T-helper 2 cell treated with Interferon-gamma antibody and Interleukin-4, amounts not matched to agents 5 μg/mL and 100 μg/mL, for 36 hours (primary cell): ENCODE measurements around the gene GPR62.
A peak's percentile ranks its signal among the peaks of the same experiment; 100 is the strongest.

Experiments
- DNase-seq: peaks from one replicate; pipeline ENCODE4 v3.0.0; 2021; ENCODE audit warnings: low spot score
- H3K27ac Mint-ChIP-seq: one replicate; pipeline ENCODE4 v1.8.0; 2021; ENCODE audit warnings: mild to moderate bottlenecking, mixed read lengths
- H3K27me3 Mint-ChIP-seq: one replicate; pipeline ENCODE4 v1.8.0; 2021; ENCODE audit warnings: low read depth, mixed read lengths
- H3K36me3 Mint-ChIP-seq: one replicate; pipeline ENCODE4 v1.8.0; 2021; ENCODE audit warnings: low read depth, mixed read lengths
- H3K4me1 Mint-ChIP-seq: one replicate; pipeline ENCODE4 v1.8.0; 2021; ENCODE audit warnings: low read depth, mixed read lengths
- H3K4me3 Mint-ChIP-seq: one replicate; pipeline ENCODE4 v1.8.0; 2022; ENCODE audit warnings: mild to moderate bottlenecking, moderate library complexity, mixed read lengths
- H3K9me3 Mint-ChIP-seq: one replicate; pipeline ENCODE4 v1.8.0; 2021; ENCODE audit warnings: mixed read lengths

The GPR62 gene

DNA sequence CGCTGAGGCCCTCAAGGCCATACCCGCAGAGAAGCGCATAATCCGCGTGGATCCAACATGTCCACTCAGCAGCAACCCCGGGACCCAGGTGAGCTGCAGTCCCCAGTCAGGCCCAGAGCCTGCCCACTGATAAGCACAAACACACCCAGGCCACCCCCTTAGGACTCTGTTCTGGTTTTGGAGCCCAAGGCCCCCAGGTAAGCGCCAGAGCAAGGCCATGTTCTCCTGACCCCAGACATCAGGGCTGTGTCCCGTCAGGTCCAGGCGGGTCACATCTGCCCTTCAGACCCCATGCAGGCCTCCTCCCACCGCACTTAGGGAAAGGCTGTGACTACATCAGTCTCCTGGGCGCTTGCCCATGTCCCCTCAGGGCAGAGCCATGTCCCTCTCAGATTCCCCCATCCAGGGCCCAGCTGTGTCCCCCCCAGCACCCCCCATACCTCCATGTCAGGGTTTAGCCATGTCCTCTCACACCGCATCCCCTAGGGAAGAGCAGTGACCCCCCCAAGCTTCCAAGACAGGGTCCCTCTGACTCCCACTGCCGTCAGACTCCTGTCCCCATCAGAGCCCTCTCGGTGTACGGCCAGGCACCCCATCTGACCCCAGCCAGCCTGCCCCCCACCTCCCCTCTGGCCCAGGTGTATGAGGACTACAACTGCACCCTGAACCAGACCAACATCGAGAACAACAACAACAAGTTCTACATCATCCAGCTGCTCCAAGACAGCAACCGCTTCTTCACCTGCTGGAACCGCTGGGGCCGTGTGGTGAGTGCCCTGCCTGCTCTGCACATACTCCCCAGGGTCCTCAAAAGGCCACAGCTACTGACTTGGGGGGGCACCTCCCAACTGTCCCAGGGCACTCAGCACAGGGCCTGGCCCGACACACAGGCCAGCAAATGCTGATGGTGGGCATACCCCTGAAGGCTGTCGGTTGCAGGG lies 11.5 kb upstream of the GPR62 start:
- peaks cover 20% of the 10 kb centered on the region for H3K4me1 Mint-ChIP-seq
- no peak for DNase-seq
- H3K27me3 Mint-ChIP-seq, result no peaks in the 10 kb centered on the region
- H3K4me3 Mint-ChIP-seq, result no peak overlapping the region
- H3K9me3 Mint-ChIP-seq, result no peaks in the 10 kb centered on the region
- peak overlapping the region; percentile 88 for H3K27ac Mint-ChIP-seq
- H3K36me3 Mint-ChIP-seq, result peaks cover 6% of the 10 kb centered on the region

DNA sequence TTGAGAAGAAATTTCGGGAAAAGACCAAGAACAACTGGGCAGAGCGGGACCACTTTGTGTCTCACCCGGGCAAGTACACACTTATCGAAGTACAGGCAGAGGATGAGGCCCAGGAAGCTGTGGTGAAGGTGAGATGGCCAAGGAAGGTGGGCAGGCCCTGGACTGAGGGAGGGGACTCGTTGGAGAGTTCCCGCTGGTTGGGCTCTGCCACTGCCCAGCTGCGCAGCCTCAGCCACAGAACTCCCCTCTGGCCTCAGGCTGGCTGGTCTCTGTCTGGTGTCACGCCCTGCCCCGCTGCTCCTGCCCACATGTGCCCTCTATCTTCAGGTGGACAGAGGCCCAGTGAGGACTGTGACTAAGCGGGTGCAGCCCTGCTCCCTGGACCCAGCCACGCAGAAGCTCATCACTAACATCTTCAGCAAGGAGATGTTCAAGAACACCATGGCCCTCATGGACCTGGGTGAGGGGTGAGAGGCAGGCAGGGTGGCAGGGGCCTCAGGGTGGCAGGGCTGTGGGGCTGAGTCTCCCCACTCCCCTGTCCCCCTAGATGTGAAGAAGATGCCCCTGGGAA lies 10.6 kb upstream of the GPR62 start:
- Mint-ChIP-seq H3K4me3 (no peak overlapping the region), H3K27me3 (no peaks in the 10 kb centered on the region), H3K9me3 (no peaks in the 10 kb centered on the region), H3K36me3 (peaks cover 4% of the 10 kb centered on the region), H3K4me1 (peaks cover 15% of the 10 kb centered on the region), H3K27ac (peak overlapping the region; percentile 45)
- DNase-seq, result no peak

DNA sequence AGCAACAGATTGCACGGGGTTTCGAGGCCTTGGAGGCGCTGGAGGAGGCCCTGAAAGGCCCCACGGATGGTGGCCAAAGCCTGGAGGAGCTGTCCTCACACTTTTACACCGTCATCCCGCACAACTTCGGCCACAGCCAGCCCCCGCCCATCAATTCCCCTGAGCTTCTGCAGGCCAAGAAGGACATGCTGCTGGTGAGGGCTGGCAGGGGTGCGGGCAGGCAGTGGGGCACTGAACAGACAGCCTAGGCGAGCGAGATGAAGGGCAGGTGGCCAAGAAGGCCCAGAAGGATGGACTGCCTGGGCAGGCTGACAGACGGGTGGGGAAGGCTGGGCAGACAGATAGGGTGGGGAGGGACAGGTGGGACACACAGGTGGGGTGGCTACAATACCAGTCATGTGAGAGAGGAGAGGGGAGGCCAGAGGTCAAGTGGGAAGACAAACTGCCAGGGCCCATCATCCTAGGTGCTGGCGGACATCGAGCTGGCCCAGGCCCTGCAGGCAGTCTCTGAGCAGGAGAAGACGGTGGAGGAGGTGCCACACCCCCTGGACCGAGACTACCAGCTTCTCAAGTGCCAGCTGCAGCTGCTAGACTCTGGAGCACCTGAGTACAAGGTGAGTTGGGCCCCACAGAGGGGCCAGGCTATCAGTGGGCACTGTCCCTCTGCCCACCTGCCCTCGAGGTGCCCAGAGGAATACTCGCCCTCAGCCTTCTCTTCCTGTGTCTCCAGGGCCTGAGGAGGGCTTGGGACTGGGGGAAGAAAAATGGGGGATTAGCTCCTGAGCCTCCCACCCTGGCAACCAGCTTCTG lies 9.9 kb upstream of the GPR62 start:
- no peak overlapping the region for H3K4me3 Mint-ChIP-seq
- no peaks in the 10 kb centered on the region for H3K9me3 Mint-ChIP-seq
- H3K4me1 Mint-ChIP-seq, result peaks cover 13% of the 10 kb centered on the region
- peaks cover 4% of the 10 kb centered on the region for H3K36me3 Mint-ChIP-seq
- no peak for DNase-seq
- H3K27me3 Mint-ChIP-seq, result no peaks in the 10 kb centered on the region
- H3K27ac Mint-ChIP-seq, result no peak overlapping the region

DNA sequence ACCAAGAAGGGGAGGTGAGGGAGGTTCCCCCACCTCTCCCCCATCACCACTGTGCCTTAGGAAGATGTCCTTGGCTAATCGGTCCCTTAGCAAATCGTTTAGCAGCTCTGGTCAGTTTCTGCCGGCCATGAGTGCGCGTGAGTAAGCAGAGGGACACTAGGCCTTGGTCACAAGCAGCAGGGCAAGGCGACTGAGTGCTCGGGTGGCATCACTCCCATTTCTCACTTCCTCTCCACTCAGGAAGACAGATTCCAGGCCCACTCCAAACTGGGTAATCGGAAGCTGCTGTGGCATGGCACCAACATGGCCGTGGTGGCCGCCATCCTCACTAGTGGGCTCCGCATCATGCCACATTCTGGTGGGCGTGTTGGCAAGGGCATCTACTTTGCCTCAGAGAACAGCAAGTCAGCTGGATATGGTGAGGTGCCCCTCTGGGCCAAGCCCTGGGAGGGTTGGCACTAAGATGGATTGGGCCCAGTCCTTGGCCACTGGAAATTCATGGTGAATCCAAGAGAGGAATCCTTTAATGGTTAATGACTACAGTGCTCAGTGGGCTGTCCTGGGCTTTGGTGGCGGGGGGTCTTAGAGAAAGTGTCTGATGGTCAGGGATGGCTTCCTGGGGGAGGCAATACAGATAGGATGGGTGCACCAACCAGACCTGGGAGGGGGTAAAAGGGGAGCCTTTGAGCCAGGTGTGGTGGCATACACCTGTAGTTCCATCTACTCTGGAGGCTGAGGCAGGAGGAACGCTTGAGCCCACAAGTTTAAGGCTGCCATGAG lies 9.1 kb upstream of the GPR62 start:
- Mint-ChIP-seq H3K9me3 (no peaks in the 10 kb centered on the region), H3K4me3 (no peak overlapping the region), H3K27me3 (no peaks in the 10 kb centered on the region), H3K27ac (peak overlapping the region; percentile 21), H3K4me1 (peaks cover 6% of the 10 kb centered on the region), H3K36me3 (peaks cover 2% of the 10 kb centered on the region)
- DNase-seq, result no peak

DNA sequence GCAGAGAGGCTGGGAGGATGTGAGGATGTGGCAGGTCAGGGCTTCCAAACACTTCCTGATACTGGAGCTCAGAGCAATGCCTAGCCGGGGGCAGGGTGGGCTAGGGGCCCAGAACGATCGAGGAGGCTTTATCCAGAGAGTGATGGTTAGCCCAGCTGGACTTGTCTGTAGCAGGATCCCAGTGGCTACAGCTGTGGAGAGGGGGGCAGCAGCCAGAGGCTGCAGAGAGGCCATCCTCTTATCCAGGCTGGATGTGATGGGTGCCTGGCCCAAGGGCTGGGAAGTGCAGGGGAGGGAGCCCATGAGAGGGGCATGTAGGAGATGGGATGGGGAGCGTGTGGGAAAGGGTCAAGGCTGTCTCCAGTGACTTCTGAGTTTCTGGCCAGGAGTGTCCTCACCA lies 8.4 kb upstream of the GPR62 start:
- no peak overlapping the region for H3K27ac Mint-ChIP-seq
- peaks cover 5% of the 10 kb centered on the region for H3K4me1 Mint-ChIP-seq
- H3K9me3 Mint-ChIP-seq, result no peaks in the 10 kb centered on the region
- peaks cover under 1% of the 10 kb centered on the region for H3K36me3 Mint-ChIP-seq
- no peaks in the 10 kb centered on the region for H3K27me3 Mint-ChIP-seq
- H3K4me3 Mint-ChIP-seq, result no peak overlapping the region
- no peak for DNase-seq

DNA sequence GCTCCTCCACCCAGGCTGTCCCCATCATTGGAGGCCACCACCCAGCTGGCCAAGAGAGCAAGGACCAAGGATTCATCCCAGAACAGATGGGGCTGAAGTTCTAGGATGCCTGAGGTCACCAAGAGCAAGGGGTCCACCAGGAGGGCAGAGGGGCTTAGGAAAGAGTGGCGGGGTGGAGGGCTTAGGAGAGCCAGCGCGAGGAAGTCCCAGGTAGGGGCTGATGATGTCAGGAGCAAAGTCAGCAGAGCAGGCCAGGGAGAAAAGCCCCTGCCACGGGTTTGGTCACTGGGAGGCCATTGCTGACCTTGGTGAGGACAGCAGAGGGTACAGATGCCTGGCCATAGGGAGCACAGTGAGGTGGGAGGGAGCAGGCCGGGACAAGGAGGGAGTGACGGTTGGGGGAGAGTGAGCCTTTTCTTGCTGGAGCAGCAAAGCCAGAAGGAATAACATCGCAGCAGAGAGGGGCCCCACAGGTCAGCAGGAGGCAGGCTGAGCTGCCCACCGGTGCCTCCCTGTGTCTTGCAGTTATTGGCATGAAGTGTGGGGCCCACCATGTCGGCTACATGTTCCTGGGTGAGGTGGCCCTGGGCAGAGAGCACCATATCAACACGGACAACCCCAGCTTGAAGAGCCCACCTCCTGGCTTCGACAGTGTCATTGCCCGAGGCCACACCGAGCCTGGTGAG lies 7.8 kb upstream of the GPR62 start:
- Mint-ChIP-seq H3K4me3 (no peak overlapping the region), H3K9me3 (no peaks in the 10 kb centered on the region), H3K27ac (no peak overlapping the region), H3K27me3 (peaks cover 3% of the 10 kb centered on the region), H3K36me3 (no peaks in the 10 kb centered on the region), H3K4me1 (peaks cover 5% of the 10 kb centered on the region)
- DNase-seq, result no peak

GRCh38 chr3:51948016-51948580 lies 7.1 kb upstream of the GPR62 start:
- Mint-ChIP-seq H3K4me3 (no peak overlapping the region), H3K27me3 (peaks cover 4% of the 10 kb centered on the region), H3K4me1 (no peaks in the 10 kb centered on the region), H3K36me3 (no peaks in the 10 kb centered on the region), H3K27ac (no peak overlapping the region), H3K9me3 (no peaks in the 10 kb centered on the region)
- DNase-seq, result no peak

GRCh38 chr3:51949121-51949520 lies 6.1 kb upstream of the GPR62 start:
- Mint-ChIP-seq H3K4me1 (no peaks in the 10 kb centered on the region), H3K9me3 (no peaks in the 10 kb centered on the region), H3K27ac (no peak overlapping the region), H3K27me3 (peaks cover 15% of the 10 kb centered on the region), H3K36me3 (no peaks in the 10 kb centered on the region), H3K4me3 (no peak overlapping the region)
- no peak for DNase-seq

DNA sequence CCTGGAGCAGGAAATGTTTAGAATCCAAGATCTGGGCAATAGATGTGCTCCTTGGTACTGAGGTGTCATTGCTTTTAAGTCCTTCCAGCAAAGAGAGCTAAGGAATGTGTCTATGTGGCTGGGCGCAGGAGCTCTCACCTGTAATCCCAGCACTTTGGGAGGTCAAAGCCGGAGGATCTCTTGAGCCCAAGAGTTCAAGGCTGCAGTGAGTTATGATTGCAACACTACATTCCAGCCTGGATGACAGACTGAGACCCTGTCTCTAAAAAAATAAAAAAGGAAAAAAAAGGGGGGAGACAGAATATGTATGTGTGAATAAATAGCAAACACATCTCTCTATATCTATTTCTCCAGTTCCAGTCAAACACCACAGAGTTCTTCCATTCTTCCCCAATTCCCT lies 4.3 kb upstream of the GPR62 start:
- H3K4me3 Mint-ChIP-seq, result no peak overlapping the region
- no peak overlapping the region for H3K27ac Mint-ChIP-seq
- H3K9me3 Mint-ChIP-seq, result no peaks in the 10 kb centered on the region
- H3K4me1 Mint-ChIP-seq, result no peaks in the 10 kb centered on the region
- DNase-seq, result no peak
- no peaks in the 10 kb centered on the region for H3K36me3 Mint-ChIP-seq
- H3K27me3 Mint-ChIP-seq, result peaks cover 27% of the 10 kb centered on the region

DNA sequence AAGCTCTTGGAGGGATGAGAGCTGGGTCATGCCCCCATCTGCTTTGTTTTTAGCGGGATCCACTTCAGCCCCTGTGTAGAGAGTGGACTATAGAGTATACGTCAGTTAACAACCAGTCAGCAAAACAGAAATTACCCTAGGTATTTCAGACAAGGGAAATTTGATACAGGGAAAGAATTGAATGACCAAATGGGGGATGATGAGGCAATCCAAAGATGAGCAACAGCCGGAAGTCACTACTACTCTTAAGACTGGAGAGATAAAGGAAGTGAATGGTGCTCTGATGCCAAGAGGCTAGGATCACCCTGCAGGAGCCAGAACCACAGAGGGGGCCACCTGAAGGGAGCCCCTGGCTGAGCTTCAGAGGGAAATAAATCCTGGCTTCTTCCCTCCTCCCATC lies 1.7 kb upstream of the GPR62 start:
- Mint-ChIP-seq H3K9me3 (no peaks in the 10 kb centered on the region), H3K27ac (no peak overlapping the region), H3K36me3 (peaks cover 3% of the 10 kb centered on the region), H3K4me1 (no peaks in the 10 kb centered on the region), H3K27me3 (peaks cover 33% of the 10 kb centered on the region), H3K4me3 (no peak overlapping the region)
- no peak for DNase-seq

DNA sequence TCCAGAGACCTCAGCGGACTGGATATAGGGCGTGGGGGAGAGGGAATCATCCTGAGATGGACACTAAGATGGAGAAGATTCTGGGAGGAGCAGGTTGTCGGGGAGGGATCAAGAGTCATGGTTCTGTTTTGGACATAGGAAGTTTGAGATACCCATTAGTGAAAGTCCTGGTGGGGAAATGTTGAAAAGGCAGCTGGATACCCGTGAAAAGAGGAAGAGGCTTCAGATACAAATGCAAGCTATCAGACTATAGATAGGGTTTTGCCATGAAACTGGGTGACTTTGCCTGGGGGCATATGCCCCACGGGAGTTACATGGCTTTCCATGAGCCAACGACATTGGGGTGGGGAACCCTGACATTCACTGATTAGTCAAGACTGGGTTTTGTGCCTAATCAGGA lies 1.1 kb upstream of the GPR62 start:
- H3K4me1 Mint-ChIP-seq, result no peaks in the 10 kb centered on the region
- H3K27me3 Mint-ChIP-seq, result peaks cover 33% of the 10 kb centered on the region
- H3K4me3 Mint-ChIP-seq, result no peak overlapping the region
- no peak overlapping the region for H3K27ac Mint-ChIP-seq
- peaks cover 3% of the 10 kb centered on the region for H3K36me3 Mint-ChIP-seq
- no peak for DNase-seq
- H3K9me3 Mint-ChIP-seq, result no peaks in the 10 kb centered on the region

DNA sequence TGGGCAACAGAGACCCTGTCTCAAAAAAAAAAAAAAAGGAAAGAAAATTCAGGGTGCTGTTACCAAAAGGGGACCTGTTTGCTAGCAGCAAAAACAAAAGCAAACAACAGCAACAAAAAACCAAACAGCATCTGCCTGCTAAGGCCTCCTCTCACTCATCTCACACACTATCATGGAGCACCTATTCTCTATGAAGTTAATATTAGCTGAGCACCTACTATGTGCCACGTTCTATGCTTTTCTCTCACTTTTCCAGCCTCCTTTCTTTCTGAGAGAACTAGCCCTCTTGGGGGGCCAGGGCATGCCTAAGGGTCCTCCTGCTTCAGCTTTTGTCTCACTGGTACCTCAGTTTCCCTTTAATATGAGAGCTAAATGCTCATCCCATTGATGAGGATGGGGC lies 468 bp upstream of the GPR62 start:
- H3K27ac Mint-ChIP-seq, result no peak overlapping the region
- no peak for DNase-seq
- no peaks in the 10 kb centered on the region for H3K4me1 Mint-ChIP-seq
- H3K4me3 Mint-ChIP-seq, result no peak overlapping the region
- H3K27me3 Mint-ChIP-seq, result peaks cover 33% of the 10 kb centered on the region
- peaks cover 3% of the 10 kb centered on the region for H3K36me3 Mint-ChIP-seq
- no peaks in the 10 kb centered on the region for H3K9me3 Mint-ChIP-seq
